NCI-H345 treated with DMSO at 0.1 percent for 48 hours (cell line): Measurements from ENCODE around the gene CYP19A1.
A peak's percentile ranks its signal among the peaks of the same experiment; 100 is the strongest.
"Not testable (repeated sequence)": the region's sequence is repeated elsewhere in the genome, so short reads cannot be mapped to it uniquely, and the experiment has no call there.

Experiments used
- DNase-seq: peaks from one replicate; lab custom pipeline; 2025; ENCODE audit not compliant: unreplicated experiment; lab: John Stamatoyannopoulos, UW

CYP19A1 gene

GRCh38 chr15:51299187-51300015, 39.0 kb downstream of the CYP19A1 start:
- DNase-seq, result peak; percentile 56

- DNase-seq, result no peak
These were observed 39.8 kb downstream of the CYP19A1 start for GRCh38 chr15:51298620-51299019.

- DNase-seq, result no peak
These were observed 47.7 kb downstream of the CYP19A1 start for GRCh38 chr15:51290720-51291119.

GRCh38 chr15:51289290-51289689, 49.1 kb downstream of the CYP19A1 start:
- DNase-seq, result no peak

GRCh38 chr15:51288143-51289065, 50.0 kb downstream of the CYP19A1 start:
- no peak for DNase-seq

GRCh38 chr15:51286816-51287215, 51.6 kb downstream of the CYP19A1 start:
- DNase-seq, result no peak

- no peak for DNase-seq
These were observed 53.0 kb downstream of the CYP19A1 start for GRCh38 chr15:51285399-51285798.

- no peak for DNase-seq
These were observed 53.5 kb downstream of the CYP19A1 start for GRCh38 chr15:51284871-51285270.

GRCh38 chr15:51283026-51283425, 55.4 kb downstream of the CYP19A1 start:
- no peak for DNase-seq

GRCh38 chr15:51282241-51282640, 56.2 kb downstream of the CYP19A1 start:
- not testable (repeated sequence) for DNase-seq

GRCh38 chr15:51281368-51281967, 56.9 kb downstream of the CYP19A1 start:
- DNase-seq, result no peak

- DNase-seq, result no peak
These were observed 57.6 kb downstream of the CYP19A1 start for GRCh38 chr15:51280838-51281237.

GRCh38 chr15:51279391-51279790, 59.0 kb downstream of the CYP19A1 start:
- DNase-seq, result no peak

GRCh38 chr15:51277101-51277500, 61.3 kb downstream of the CYP19A1 start:
- no peak for DNase-seq

GRCh38 chr15:51274956-51275355, 63.4 kb downstream of the CYP19A1 start:
- DNase-seq, result no peak

GRCh38 chr15:51270706-51271105, 67.7 kb downstream of the CYP19A1 start:
- DNase-seq, result no peak

GRCh38 chr15:51269496-51269895, 68.9 kb downstream of the CYP19A1 start:
- DNase-seq, result no peak

GRCh38 chr15:51267703-51268083, 70.7 kb downstream of the CYP19A1 start:
- no peak for DNase-seq

GRCh38 chr15:51267051-51267702, 71.2 kb downstream of the CYP19A1 start:
- DNase-seq, result no peak

- no peak for DNase-seq
These were observed 71.7 kb downstream of the CYP19A1 start for GRCh38 chr15:51266656-51267050.

GRCh38 chr15:51265037-51265555, 73.3 kb downstream of the CYP19A1 start:
- DNase-seq, result no peak
